HG02938 (cell line): Measurements from ENCODE around the gene WDR59.

Experiments
- ATAC-seq: cut with Tn5 transposase; IDR thresholded peaks from one replicate; pipeline ENCODE4 v1.9.1; 2021; ENCODE audit warnings: mild to moderate bottlenecking, moderate library complexity; ENCODE audit not compliant: unreplicated experiment

WDR59 gene

DNA sequence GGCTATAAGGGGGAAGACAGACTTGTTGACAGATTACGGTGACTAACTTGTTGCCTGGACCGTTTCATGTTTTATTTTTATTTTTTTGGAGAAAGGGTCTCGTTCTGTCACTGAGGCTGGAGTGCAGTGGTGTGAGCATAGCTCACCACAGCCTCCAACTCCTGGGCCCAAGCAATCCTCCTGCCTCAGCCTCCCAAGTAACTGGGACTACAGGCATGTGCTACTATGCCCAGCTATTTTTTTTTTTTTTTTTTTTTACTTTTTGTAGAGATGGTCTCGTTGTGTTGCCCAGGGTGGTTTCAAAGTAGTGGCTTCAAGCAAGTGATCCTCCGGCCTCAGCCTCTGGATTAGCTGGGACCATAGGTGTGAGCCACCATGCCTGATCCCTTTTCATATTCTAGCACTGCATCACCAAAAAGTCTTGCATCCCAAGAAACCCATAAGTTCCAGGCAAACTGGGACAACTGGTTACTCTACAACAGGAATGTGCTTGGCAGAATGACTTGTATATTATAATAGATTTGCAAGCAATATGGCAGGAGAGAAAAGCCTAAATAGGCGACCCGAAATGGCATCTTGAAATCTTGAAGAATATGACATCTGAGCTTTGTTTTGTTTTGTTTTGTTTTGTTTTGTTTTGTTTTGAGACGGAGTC, 2.2 kb upstream of the WDR59 start:
- no peak for ATAC-seq

DNA sequence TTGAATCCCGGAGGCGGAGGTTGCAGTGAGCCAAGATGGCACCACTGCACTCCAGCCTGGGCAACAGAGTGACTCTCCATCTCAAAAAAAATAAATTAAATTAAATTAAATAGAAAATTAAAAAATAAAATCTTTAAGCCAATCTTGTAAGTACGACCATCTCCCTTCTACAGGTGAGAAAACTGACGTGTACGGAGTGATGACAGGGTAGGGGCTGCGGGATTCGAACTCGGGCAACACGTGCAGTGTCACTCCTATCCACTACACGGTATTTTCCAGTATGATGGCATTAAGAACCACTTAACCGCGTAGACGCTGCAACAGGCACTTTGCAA, 762 bp downstream of the WDR59 start:
- no peak for ATAC-seq

DNA sequence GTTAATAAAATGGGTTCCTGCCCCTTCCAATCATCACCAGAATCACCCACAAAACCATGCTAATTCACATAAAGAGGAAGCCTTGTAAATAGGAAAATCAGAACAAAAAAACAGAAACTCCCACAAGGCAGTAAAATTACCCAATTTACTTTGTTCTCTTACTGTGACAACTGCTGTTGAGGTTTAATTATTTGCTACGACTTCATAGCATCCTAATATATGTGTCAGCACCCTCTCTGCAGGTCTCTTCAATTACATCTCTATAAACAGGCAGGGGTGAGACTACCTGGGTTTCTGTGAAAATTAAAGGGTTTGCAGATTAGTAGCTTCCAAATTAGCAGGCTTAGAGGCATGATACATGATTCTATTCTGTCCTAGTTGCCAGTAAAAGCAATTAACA, 2.7 kb downstream of the WDR59 start:
- ATAC-seq = no peak

DNA sequence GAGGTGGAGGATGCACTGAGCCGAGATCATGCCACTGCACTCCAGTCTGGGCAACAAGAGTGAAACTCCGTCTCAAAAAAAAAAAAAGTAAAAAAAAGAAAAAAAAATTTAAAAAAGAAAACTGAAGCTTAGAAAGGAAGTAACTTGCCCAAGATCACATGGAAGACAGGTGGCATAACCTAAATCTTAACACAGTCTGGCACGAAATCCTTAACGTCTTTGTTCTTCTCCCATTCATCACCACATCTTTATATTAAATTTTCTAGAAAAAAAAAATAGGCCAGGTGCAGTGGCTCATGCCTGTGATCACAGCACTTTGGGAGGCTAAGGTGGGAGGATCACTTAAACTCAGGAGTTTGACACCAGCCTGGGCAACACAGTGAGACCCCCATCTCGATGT, 9.3 kb downstream of the WDR59 start:
- ATAC-seq = no peak

DNA sequence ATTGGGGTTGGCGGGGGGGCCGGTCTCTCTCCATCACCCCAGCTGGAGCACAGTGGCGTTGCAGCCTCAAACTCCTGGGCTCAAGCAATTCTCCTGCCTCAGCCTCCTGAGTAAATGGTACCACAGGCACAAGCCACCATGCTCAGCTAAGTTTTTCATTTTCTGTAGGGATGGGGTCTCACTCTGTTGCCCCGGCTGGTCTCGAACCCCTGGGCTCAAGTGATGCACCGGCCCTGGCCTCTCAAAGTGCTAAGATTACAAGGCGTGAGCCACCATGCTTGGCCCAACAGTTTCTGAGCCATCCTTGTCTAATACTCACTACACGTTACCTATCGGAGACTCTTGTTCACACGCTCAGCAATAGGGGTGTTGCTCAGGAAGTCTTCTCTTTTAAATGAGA, 11.6 kb downstream of the WDR59 start:
- ATAC-seq = no peak

DNA sequence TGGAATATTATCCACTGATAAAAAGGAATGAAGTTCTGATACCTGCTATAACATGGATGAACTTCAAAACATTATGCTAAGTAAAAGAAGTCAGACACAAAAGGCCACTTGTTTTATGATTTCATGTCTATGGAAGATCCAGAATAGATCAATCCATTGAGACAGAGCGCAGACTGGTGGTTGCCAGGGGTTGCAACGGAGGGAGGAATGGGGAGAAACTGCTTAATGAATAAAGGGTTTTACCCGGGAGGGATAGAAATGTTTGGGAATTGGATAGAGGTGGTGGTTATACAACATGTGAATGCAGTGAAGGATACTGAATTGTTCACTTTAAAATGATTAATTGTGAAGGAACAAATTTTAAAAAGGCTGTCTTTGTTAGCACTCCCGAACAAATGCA, 30.2 kb downstream of the WDR59 start:
- ATAC-seq = no peak

DNA sequence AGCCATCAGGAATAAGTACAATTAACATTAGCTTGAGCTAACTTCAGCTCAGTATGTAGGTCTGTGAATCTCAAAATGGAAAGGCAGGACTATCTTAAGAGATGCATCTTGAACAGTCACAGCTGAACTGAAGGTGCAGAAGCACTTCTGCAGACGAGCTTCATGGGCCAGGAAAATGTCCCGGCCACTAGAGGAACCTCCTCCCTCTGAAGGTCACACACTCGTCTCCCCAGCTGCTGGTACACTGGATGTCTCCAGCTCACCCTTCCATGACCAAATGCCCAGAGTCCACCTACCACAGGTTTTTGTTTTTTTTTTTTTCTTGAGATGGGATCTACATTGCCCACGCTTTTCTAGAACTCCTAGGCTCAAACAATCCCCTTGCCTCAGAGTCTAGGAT, 33.2 kb downstream of the WDR59 start:
- ATAC-seq = no peak

DNA sequence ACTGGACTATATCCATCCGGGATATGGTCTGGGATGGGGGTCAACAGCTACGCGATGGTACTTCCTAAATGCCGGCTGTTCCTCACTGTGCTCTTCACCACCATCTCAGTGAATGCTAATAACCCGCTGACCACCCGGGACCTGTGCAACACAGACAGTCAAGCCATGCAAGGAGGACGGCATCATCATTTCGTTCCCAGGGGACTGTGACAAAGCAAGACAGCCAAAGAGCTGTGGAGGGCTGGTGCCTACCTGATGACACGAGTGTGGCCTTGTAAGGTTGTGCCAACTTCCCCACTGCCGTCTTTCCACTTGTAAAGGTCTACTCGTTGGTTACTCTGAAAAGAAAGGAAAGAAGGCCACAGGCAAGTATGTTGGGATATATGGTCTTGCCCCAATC, 33.7 kb downstream of the WDR59 start:
- no peak for ATAC-seq

DNA sequence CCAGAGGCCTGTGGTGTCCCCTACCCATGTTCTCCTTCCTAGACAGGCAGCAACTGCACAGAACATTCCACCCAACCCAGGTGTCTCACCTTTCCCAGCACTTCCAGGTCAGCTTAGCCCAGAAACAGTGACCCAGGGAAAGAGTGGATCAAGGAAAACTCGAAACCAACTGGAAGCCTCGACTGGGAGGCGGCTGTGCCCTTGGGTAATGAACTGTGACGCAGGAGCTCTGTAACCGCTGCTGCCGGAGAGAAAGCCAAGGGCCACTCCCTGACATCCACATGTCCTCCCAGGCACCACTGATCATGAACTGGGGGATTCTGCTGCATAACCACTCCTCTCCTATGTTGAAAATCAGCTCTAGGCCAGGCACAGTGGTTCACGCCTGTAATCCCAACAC, 34.4 kb downstream of the WDR59 start:
- ATAC-seq = no peak

DNA sequence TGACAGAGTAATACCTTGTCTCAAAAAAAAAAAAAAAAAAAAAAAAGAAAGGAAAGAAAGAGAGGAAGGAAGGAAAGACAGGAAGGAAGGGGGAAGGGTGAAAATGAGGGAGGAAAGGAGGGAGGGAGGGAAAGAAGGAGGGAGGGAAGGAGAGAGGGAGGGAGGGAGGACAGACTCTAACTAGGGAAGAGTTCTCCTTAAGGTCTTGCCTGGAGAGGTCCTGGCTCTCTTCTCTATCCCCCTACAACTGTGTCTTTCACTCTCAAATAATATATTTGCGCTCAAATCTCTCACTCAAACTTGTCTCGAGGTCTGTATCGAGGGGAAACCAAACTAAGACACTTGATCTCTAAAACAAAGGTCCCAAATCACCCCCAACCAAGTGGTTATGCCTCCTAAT, 35.6 kb downstream of the WDR59 start:
- no peak for ATAC-seq

DNA sequence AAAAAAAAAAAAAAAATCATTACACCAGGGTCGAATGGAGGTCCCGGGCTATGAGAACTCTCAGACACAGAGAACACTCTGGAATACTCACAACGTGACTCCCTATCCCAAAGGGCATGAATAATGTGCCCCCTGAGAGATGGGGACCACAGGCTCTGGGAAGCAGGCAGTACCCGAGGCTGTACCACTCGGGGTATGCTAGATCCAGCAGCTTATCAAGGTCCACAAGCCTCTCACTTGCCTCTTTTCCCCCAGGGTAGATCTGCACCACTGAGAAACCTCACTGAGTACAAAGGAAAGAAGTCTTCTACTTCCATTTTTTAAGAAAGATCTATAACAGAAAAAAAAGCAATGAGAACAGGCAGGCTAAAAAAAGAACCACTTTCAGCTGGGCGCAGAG, 40.5 kb downstream of the WDR59 start:
- ATAC-seq = no peak

DNA sequence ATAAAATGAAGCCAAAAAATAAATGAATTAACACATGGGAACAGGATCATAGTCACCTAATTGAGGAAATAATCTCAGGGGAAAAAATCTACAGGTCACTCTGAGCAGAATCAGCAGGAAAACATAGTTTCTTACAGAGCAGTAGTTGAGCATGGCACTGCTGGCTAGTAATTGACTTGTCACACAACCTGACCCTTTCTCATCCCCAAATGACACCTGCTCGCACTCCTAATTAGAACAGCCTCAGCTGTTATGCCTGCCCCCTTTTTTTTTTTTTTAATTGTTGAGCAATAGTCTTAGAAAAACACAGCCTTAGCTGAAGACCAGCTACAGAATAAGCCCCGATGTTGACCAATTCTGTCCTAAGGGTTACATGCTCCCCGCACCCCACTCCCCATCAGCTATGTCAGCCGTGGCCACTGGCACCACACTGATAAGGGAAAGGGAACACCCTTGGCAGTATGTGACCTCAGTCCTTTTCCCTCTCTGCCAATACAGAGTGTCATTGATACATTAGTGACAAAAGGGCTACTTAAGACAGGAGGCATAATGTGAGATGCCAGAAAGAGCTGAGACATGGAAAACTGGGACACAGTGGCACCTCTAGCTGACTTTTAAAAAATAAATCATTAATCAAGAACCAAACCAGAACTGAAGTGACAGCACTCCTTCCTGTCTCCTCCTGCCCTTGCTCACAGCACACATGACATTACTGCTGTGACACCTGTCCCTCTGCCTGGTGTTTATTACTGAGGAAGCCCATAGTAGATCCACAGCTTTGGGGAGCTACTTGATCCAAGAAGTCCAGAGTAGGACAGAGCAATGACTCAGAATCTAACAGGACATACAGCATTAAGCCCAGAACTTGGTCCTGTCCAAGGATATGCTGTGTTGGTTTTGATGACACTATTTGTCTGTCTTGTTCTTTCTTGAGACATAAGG, 41.7 kb downstream of the WDR59 start:
- ATAC-seq = no peak

DNA sequence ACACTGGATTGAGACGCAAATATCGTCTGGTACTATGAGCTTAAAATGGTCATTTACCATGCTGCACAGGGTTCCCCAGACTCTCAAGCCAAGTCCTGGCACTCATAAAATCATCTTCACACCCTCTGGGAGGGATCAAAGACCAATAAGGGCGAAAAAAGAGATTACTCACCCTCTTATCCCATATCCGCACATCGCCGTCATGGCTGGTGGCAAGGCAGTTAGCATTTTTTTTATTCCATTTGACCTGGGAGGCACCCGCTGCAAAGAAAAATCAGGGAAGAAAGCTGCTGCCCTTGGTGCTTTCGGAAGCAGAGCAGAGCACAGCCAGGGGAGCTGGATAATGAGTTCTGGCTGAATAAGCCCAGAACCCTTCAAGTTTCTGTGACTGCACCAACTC, 42.4 kb downstream of the WDR59 start:
- no peak for ATAC-seq

DNA sequence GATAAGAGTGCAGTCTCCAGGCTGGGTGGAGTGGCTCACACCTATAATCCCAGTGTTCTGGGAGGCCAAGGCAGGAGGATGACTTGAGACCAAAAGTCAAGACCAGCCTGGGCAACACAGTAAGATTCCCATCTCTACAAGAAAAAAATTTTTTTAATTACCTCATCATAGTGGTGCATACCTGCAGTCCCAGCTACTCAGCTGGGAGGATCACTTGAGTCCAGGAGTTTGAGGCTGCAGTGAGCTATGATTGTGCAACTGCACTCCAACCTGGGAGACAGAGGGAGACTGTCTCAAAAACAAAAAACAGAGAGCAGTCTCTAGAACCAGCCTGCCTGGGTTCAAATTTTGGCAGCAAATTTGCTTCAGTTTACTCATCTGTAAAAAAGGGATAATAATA, 45.2 kb downstream of the WDR59 start:
- ATAC-seq = no peak

DNA sequence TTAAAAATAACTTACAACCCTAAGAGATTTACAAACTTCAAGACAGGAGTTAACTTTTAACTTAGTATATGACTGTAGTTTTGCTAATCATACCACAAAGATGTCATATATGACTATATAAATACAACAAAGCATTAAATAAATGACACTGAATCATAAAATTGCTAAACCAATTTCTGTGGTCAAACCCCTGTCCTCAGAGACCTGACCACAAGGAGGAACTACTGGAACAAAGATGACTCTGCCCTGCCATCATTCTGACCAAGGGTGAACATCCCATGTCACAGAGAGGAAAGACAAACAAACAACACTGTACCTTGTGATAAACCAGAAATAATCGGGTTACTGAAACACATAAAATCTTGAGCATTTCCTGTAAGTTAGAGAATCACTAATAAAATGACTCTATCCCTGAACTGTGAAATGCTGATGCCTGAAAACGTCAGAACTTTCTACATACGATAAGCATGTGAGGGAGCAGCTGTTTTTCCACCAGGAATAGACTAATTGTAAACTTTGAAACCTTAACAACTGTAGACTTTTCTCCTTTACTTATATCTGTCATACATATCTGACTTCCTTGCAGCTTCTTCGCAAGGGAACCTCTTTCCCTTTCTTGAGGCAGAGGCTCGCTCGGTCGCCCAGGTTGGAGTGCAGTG, 47.9 kb downstream of the WDR59 start:
- ATAC-seq = peak; percentile 97

DNA sequence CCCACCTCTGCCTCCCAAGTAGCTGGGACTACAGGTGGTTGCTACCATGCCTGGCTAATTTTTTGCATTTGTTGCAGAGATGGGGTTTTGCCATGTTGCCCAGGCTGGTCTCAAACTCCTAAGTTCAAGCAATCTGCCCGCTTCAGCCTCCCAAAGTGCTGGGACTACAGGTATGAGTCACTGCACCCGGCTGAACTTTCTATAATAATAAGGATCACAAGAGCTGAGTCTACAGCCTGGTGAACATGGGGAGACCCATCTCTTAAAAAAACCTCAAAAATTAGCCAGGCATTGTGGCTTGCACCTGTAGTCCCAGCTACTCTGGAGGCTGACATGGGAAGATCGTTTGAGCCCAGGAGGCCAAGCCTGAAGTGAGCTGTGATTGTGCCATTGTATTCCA, 53.5 kb downstream of the WDR59 start:
- no peak for ATAC-seq

DNA sequence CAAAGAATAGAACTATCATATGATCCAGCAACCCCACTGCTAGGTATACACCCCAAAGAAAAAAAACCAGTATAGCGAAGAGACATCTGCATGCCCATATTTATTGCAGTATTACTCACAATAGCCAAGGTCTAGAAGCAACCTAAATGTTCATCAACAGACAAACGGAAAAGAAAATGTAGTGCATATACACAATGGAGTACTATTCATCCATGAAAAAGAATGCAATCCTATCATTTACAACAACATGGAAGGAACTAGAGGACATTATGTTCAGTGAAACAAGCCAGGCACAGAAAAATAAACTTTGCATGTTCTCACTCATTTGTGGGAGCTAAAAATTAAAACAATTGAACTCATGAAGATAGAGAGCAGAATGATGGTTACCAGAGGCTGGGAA, 55.3 kb downstream of the WDR59 start:
- no peak for ATAC-seq

DNA sequence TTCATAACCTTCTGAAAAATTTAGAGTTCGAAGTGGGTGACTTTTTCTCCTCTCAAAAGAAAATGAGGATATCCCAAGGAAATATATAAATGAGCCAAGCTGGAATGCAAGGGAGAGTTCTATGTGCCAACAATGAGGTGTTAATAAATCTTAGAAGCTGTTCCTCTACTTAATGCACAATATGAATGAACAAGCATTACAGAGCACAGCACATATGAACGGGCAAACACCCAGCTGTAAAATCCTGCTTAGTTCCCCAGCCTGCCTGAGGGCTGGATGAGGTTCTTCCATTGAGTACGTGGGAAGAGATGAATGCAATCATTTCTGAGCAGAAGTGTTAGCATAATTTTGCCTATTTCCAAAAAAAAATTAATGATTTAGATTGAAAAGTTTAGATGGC, 58.1 kb downstream of the WDR59 start:
- ATAC-seq = no peak

DNA sequence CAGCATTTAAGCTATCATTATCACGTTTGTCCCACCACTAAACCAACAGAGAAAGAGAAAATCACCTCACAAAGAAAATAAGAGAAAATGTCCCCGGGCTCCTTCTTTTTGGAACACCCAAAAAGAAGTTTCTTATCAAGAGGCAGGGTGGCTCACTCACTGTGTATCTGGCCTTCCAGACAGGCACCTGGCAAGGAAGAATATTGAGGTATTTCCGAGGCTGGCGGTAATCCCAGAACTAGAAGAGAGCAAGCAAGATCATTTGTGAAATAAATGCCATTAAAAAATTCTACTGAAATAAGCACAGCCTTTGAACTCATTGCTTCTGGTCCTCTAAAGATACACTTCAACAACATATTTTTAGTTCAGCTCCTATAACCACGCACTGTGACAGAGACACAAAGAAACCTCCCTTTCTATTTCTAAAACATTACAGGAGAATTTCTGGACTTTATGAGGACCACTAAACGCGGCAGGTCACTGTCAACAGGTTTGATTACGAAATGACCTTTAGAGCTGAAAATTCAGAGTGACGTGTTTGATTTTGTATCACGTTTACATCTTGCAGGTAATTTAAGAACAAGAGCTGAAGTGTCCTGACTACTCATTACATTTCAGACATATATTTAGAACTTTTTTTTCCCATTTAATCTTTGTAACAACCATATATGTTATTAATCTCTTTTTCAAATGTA, 61.0 kb downstream of the WDR59 start:
- no peak for ATAC-seq

DNA sequence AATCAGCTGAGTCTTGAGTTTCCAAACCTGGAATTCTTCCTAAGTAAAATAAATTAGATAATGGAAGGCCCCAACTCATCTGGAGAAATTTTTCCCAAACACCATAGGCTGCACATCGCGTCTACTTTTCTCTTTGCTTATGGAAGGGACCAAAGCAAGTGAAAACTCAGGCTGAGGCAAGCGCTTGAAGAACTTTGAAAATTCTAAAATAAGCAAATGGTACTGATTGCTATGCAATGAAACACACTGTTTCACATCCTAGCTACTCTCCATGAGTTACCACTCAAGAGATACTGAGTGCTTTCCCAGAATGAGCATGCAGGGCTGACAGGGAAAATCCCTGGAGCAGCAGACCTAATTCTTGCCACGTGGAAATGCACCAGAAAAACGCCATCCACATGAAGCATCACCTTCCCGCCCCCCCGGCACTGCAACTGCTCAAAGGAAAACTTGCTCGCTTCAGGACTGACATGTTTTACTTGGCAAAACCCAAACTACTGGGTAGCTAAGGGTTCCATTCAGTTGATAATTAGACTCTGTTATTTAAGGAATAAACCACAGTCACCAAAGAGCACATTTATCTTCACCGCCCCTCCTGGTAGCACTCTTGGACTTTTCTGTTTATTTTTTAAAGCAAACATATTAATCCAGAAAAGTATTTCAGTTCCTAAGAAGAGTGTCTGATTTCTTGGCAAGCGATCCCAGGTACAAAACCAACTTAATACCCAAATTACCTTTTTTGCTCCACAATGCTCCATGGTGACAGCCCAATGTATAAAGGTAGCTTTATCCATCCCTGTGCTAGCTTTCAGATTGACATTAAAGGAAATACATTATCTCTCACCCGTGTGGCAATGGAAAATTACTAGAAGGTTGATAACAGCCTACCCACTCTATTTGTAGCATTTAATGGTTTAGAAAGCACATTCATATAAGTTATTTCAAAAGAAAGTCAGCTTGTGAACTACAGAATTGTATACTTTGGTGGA, 62.5 kb downstream of the WDR59 start:
- no peak for ATAC-seq
